Mesenchymal stem cell (in vitro differentiated cells and primary cell): Measurements from ENCODE around the gene GGPS1.

ENCODE experiments used
- DNase-seq: peaks from one replicate; pipeline ENCODE4 v3.0.0-alpha.2; 2013
- H2AFZ ChIP-seq: one replicate; pipeline ENCODE4 v1.6.1; 2013; ENCODE audit warnings: low read depth, mild to moderate bottlenecking, control low read depth, inconsistent platforms, low read length, moderate library complexity
- H2AK5ac ChIP-seq: 2 replicates; pipeline ENCODE4 v1.6.1; 2013; ENCODE audit warnings: low read length, moderate library complexity, mild to moderate bottlenecking, inconsistent platforms; ENCODE audit not compliant: severe bottlenecking
- H2BK120ac ChIP-seq: one replicate; pipeline ENCODE4 v1.6.1; 2013; ENCODE audit warnings: low read depth, mild to moderate bottlenecking, inconsistent platforms, low read length, moderate library complexity
- H2BK12ac ChIP-seq, 2 experiments: one replicate each; pipeline ENCODE4 v1.6.1; 2013; ENCODE audit warnings: inconsistent platforms in 2 of 2, low read length in 2 of 2, mild to moderate bottlenecking in 2 of 2, moderate library complexity in 2 of 2, control low read depth in 1 of 2
- H2BK15ac ChIP-seq: one replicate; pipeline ENCODE4 v1.6.1; 2013; ENCODE audit warnings: mild to moderate bottlenecking, low read depth, inconsistent platforms; ENCODE audit not compliant: poor library complexity, severe bottlenecking
- H2BK5ac ChIP-seq: 2 replicates; pipeline ENCODE4 v1.6.1; 2013; ENCODE audit warnings: low read depth, mild to moderate bottlenecking, low read length, control low read depth, inconsistent platforms; ENCODE audit not compliant: poor library complexity, severe bottlenecking
- H3K14ac ChIP-seq, 2 experiments: one replicate each; pipeline ENCODE4 v1.6.1; 2013; ENCODE audit warnings: inconsistent platforms in 2 of 2, low read length in 2 of 2, control low read depth in 1 of 2, mild to moderate bottlenecking in 1 of 2, moderate library complexity in 1 of 2
- H3K18ac ChIP-seq, 2 experiments: one replicate each; pipeline ENCODE4 v1.6.1; 2013; ENCODE audit warnings: inconsistent platforms in 2 of 2, low read length in 2 of 2, control low read depth in 1 of 2, low read depth in 1 of 2, mild to moderate bottlenecking in 1 of 2
- H3K23ac ChIP-seq, 2 experiments: one replicate each; pipeline ENCODE4 v1.6.1; 2013; ENCODE audit warnings: inconsistent platforms in 2 of 2, low read length in 2 of 2, mild to moderate bottlenecking in 2 of 2, moderate library complexity in 2 of 2, control low read depth in 1 of 2
- H3K27ac ChIP-seq: 2 replicates; pipeline ENCODE4 v1.5.1; 2013; ENCODE audit warnings: mild to moderate bottlenecking, moderate library complexity, low read length, control low read depth, inconsistent platforms; ENCODE audit not compliant: poor library complexity, severe bottlenecking
- H3K27me3 ChIP-seq, 2 experiments: 2 replicates each; pipeline versions ENCODE4 v1.6.1 to v1.7.0; 2013; ENCODE audit warnings: low read length in 2 of 2, mild to moderate bottlenecking in 2 of 2, moderate library complexity in 2 of 2, control low read depth in 1 of 2, inconsistent platforms in 1 of 2; ENCODE audit not compliant: control insufficient read depth in 1 of 2, insufficient read depth in 1 of 2
- H3K36me3 ChIP-seq, 2 experiments: 2 replicates each; pipeline versions ENCODE4 v1.6.1 to v1.7.0; 2013; ENCODE audit warnings: low read length in 2 of 2, control low read depth in 1 of 2, inconsistent platforms in 1 of 2, low read depth in 1 of 2, mild to moderate bottlenecking in 1 of 2; ENCODE audit not compliant: insufficient read depth in 2 of 2, control insufficient read depth in 1 of 2
- H3K4ac ChIP-seq, 2 experiments: one replicate each; pipeline ENCODE4 v1.6.1; 2013; ENCODE audit warnings: inconsistent platforms in 2 of 2, low read length in 2 of 2, mild to moderate bottlenecking in 2 of 2, moderate library complexity in 2 of 2, control low read depth in 1 of 2, low read depth in 1 of 2
- H3K4me1 ChIP-seq: 2 replicates; pipeline ENCODE4 v1.6.1; 2013; ENCODE audit warnings: low read depth, low read length, control low read depth; ENCODE audit not compliant: control insufficient read depth, insufficient read depth
- H3K4me2 ChIP-seq: 2 replicates; pipeline ENCODE4 v1.6.1; 2013; ENCODE audit warnings: low read length, mild to moderate bottlenecking, inconsistent platforms; ENCODE audit not compliant: poor library complexity, severe bottlenecking
- H3K4me3 ChIP-seq, 2 experiments: 2 replicates each; pipeline versions ENCODE4 v1.5.1 to v1.7.0; 2013; ENCODE audit warnings: low read length in 2 of 2, mild to moderate bottlenecking in 2 of 2, control low read depth in 1 of 2, low read depth in 1 of 2; ENCODE audit not compliant: insufficient read depth in 1 of 2
- H3K79me1 ChIP-seq: replicated peaks from 2 replicates; pipeline ENCODE4 v1.6.1; 2013; ENCODE audit warnings: mild to moderate bottlenecking, control low read depth, low read length, inconsistent platforms; ENCODE audit not compliant: poor library complexity, severe bottlenecking
- H3K9ac ChIP-seq: 2 replicates; pipeline ENCODE4 v1.7.0; 2013; ENCODE audit warnings: mild to moderate bottlenecking, low read length, moderate library complexity
- H3K9me3 ChIP-seq: 2 replicates; pipeline ENCODE4 v1.7.0; 2013; ENCODE audit warnings: mild to moderate bottlenecking, low read length; ENCODE audit not compliant: control insufficient read depth
- H4K8ac ChIP-seq: one replicate; pipeline ENCODE4 v1.6.1; 2013; ENCODE audit warnings: inconsistent platforms, mild to moderate bottlenecking, low read length, moderate library complexity
- H4K91ac ChIP-seq: one replicate; pipeline ENCODE4 v1.6.1; 2013; ENCODE audit warnings: mild to moderate bottlenecking, low read length, inconsistent platforms
- WGBS: methylation state at CpG from one replicate; pipeline ENCODE4 v1.1.7; 2013; ENCODE audit warnings: mixed read lengths; 5-methylcytosine and 5-hydroxymethylcytosine counted together

The GGPS1 gene

GRCh38 chr1:235330918-235331285 is 2.5 kb downstream of the GGPS1 start:
- H3K4me2 ChIP-seq: no peak overlapping the region
- H4K91ac ChIP-seq: no peak overlapping the region
- H4K8ac ChIP-seq: no peak overlapping the region
- peaks cover 1% of the 10 kb centered on the region for H3K4me1 ChIP-seq
- H3K9me3 ChIP-seq: no peaks in the 10 kb centered on the region
- no peak overlapping the region for H2BK120ac ChIP-seq
- peak overlapping the region in 1 of 2 experiments; percentile 95 for H3K4me3 ChIP-seq
- H2BK15ac ChIP-seq: no peak overlapping the region
- no peak overlapping the region for H3K23ac ChIP-seq
- H2AFZ ChIP-seq: no peak overlapping the region
- peak overlapping the region; percentile 99 for H3K9ac ChIP-seq
- no peak overlapping the region for H3K18ac ChIP-seq
- no peak overlapping the region for H3K14ac ChIP-seq
- 97% methylated on average over 3 of the region's 5 CpGs for WGBS
- peaks cover under 1 to 8% of the 10 kb centered on the region in 2 experiments for H3K36me3 ChIP-seq
- peaks cover 2% of the 10 kb centered on the region for H3K79me1 ChIP-seq
- no peak overlapping the region for H3K27ac ChIP-seq
- H2BK5ac ChIP-seq: no peak overlapping the region
- no peak overlapping the region for H3K4ac ChIP-seq
- no peak for DNase-seq
- no peak overlapping the region for H2AK5ac ChIP-seq
- no peak overlapping the region for H2BK12ac ChIP-seq
- no peaks in the 10 kb centered on the region for H3K27me3 ChIP-seq

GRCh38 chr1:235331401-235331800 is 3.0 kb downstream of the GGPS1 start:
- 76% methylated on average over 2 of the region's 3 CpGs for WGBS

GRCh38 chr1:235336903-235337302 is 8.5 kb downstream of the GGPS1 start:
- Histone ChIP-seq H3K36me3 (peaks cover 13 to 45% of the 10 kb centered on the region in 2 experiments), H2AK5ac (no peak overlapping the region), H2AFZ (no peak overlapping the region), H2BK120ac (no peak overlapping the region), H3K4me3 (peak overlapping the region in 1 of 2 experiments; percentile 35), H2BK5ac (no peak overlapping the region), H4K8ac (no peak overlapping the region), H2BK12ac (no peak overlapping the region), H3K9me3 (no peaks in the 10 kb centered on the region), H3K27me3 (no peaks in the 10 kb centered on the region), H3K79me1 (peaks cover 12% of the 10 kb centered on the region), H2BK15ac (no peak overlapping the region), H3K4me2 (peak overlapping the region; percentile 14), H4K91ac (no peak overlapping the region), H3K14ac (no peak overlapping the region), H3K23ac (no peak overlapping the region), H3K18ac (no peak overlapping the region), H3K9ac (peak overlapping the region; percentile 44), H3K27ac (peak overlapping the region; percentile 63), H3K4me1 (no peaks in the 10 kb centered on the region), H3K4ac (no peak overlapping the region)
- 98% methylated on average over 4 of the region's 4 CpGs for WGBS
- DNase-seq: peak; percentile 61

More at GRCh38 chr1:235331401-235331800, 3.0 kb downstream of the GGPS1 start:
- peaks cover 1% of the 10 kb centered on the region for H3K4me1 ChIP-seq
- H2BK5ac ChIP-seq: no peak overlapping the region
- peak overlapping the region; percentile 99 for H3K9ac ChIP-seq
- H3K36me3 ChIP-seq: peaks cover 3 to 12% of the 10 kb centered on the region in 2 experiments
- no peak overlapping the region for H2BK15ac ChIP-seq
- H3K23ac ChIP-seq: no peak overlapping the region
- H3K4me3 ChIP-seq: peak overlapping the region in 1 of 2 experiments; percentile 95
- H2AFZ ChIP-seq: no peak overlapping the region
- no peak overlapping the region for H3K4me2 ChIP-seq
- no peak overlapping the region for H3K14ac ChIP-seq
- H2AK5ac ChIP-seq: no peak overlapping the region
- peak; percentile 41 for DNase-seq
- no peak overlapping the region for H3K27ac ChIP-seq
- H3K18ac ChIP-seq: no peak overlapping the region
- no peak overlapping the region for H4K91ac ChIP-seq
- peaks cover 2% of the 10 kb centered on the region for H3K79me1 ChIP-seq
- H2BK12ac ChIP-seq: no peak overlapping the region
- no peak overlapping the region for H2BK120ac ChIP-seq
- no peaks in the 10 kb centered on the region for H3K27me3 ChIP-seq
- H3K4ac ChIP-seq: no peak overlapping the region
- no peak overlapping the region for H4K8ac ChIP-seq
- H3K9me3 ChIP-seq: no peaks in the 10 kb centered on the region

- Histone ChIP-seq H3K27ac (no peak overlapping the region), H2BK5ac (no peak overlapping the region), H3K79me1 (peaks cover 14% of the 10 kb centered on the region), H3K4ac (no peak overlapping the region), H4K91ac (no peak overlapping the region), H3K27me3 (no peaks in the 10 kb centered on the region), H3K14ac (no peak overlapping the region), H2AK5ac (no peak overlapping the region), H3K23ac (no peak overlapping the region), H2BK12ac (no peak overlapping the region), H2AFZ (no peak overlapping the region), H2BK120ac (no peak overlapping the region), H3K4me3 (no peak overlapping the region), H3K9ac (no peak overlapping the region), H3K18ac (no peak overlapping the region), H3K4me1 (no peaks in the 10 kb centered on the region), H3K4me2 (no peak overlapping the region), H3K36me3 (peaks cover 13 to 66% of the 10 kb centered on the region in 2 experiments), H2BK15ac (no peak overlapping the region), H3K9me3 (no peaks in the 10 kb centered on the region), H4K8ac (no peak overlapping the region)
- DNase-seq: no peak
- 83% methylated on average over 6 of the region's 8 CpGs for WGBS
These were observed 11.4 kb downstream of the GGPS1 start for GRCh38 chr1:235339746-235340145.
